Activated CD8-positive, alpha-beta memory T cell treated with anti-CD3 and anti-CD28 coated beads, Interleukin-2, amount 50 U/mL, for 24 hours (primary cell): Measurements from ENCODE around the gene FCN3.

Experiments
- DNase-seq: peaks from one replicate; pipeline ENCODE4 v3.0.0-alpha.2; 2020; ENCODE audit errors: extremely low read depth

The FCN3 gene

GRCh38 chr1:27358038-27358927 lies 16.3 kb downstream of the FCN3 start:
- no peak for DNase-seq

- peak; percentile 39 for DNase-seq
Measured at GRCh38 chr1:27357281-27358037, 17.2 kb downstream of the FCN3 start.

GRCh38 chr1:27356619-27357280 lies 17.9 kb downstream of the FCN3 start:
- no peak for DNase-seq

GRCh38 chr1:27356277-27356618 lies 18.4 kb downstream of the FCN3 start:
- DNase-seq, result no peak

DNA sequence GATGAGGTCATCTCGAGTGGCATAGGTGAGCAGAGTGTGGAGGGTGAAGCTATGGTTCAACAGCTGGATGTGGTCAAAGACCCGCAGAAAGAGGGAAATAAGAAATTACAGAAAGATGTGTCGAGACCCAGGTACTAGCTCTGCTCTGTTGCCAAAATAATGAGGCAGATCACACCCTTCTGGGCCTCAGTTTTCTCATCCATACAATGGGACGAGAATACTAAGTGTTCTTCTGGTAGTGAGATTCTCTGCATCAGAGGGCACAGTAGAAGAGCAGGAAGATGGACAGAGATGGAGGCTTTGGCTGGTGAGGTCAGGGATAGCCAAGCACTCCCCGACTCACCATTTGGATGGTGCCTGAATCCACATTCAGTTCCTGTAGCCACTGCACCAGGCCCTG lies 18.9 kb downstream of the FCN3 start:
- DNase-seq, result no peak

DNA sequence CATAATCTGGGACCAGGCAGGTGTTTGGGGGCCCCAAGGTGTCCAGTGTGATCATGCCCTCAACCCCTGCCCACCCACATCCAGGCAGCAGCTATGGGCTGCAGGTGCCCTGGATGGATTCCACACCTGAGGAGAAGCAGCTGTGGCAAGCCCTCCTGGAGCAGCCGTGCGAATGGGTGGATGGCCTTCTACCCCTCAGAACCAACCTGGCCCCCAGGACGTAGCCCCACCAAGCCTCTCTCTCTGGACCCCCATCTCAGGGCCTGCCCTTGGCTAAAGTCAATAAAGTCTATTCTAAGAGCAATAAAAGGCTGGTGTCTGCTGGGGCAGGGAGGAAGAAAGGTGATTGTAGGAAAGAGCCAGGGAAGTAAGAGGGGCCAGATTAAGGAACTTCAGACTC lies 21.0 kb downstream of the FCN3 start:
- DNase-seq, result no peak

- DNase-seq, result no peak
Measured at GRCh38 chr1:27353166-27353565, 21.5 kb downstream of the FCN3 start.

DNA sequence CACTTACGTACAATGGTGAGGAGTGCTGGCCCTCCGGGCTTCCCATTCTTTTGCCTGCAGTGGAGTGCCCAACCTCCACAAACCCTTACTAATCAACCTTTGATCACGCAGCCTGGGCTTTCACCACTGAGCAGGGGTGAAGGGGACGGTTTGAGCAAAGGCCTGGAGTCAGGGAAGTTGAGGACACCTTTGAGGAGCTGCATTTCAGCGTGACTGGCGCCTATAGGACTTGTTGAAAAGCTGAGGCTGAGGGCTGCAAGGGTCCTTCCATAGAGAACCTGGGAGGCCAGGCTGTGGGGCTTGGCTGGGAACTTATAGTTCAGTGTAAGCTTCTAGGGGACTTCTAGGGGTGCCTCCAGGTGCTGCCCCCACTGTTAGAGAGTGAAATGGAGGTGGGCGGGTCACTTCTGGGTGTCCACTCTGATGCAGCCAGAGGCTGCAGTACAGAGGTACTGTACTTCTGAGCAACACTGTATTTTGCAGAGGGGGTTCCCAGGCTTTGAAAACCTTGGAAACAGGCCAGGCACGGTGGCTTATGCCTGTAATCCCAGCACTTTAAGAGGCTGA lies 23.0 kb downstream of the FCN3 start:
- DNase-seq, result no peak

- no peak for DNase-seq
Measured at GRCh38 chr1:27350663-27351540, 23.7 kb downstream of the FCN3 start.

GRCh38 chr1:27349784-27350662 lies 24.6 kb downstream of the FCN3 start:
- DNase-seq, result no peak

GRCh38 chr1:27348861-27349783 lies 25.5 kb downstream of the FCN3 start:
- DNase-seq, result no peak

GRCh38 chr1:27346991-27347624 lies 27.5 kb downstream of the FCN3 start:
- no peak for DNase-seq

GRCh38 chr1:27346357-27346756 lies 28.3 kb downstream of the FCN3 start:
- no peak for DNase-seq

GRCh38 chr1:27345272-27345671 lies 29.4 kb downstream of the FCN3 start:
- DNase-seq, result no peak

DNA sequence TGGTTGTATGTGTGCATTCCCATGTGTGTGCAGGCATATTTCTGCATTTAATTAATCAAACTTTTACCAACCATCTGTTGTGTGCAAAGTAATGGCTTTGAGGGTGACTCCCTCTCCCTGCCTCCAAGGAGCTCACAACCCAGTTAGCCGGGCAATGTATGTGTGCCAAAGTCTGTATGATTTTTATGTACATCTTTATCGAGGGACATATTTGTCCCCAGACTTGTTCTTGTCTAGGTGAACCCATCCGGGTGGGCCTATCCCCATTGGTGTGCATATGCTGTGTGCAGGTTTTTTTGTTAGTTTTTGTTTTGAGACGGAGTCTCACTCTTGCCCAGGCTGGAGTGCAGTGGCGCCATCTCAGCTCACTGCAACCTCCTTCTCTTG lies 31.0 kb downstream of the FCN3 start:
- DNase-seq, result no peak

- peak; percentile 35 for DNase-seq
Measured at GRCh38 chr1:27342778-27343638, 31.6 kb downstream of the FCN3 start.

- DNase-seq, result no peak
Measured at GRCh38 chr1:27342391-27342777, 32.2 kb downstream of the FCN3 start.
